Hepatic stellate cell (primary cell): ENCODE data around the gene DST.
"Not testable (repeated sequence)": the region's sequence is repeated elsewhere in the genome, so short reads cannot be mapped to it uniquely, and the experiment has no call there.

Source experiments
- DNase-seq: peaks from one replicate; pipeline ENCODE4 v3.0.0; 2011; ENCODE audit warnings: low spot score

DST gene

GRCh38 chr6:56515081-56515905 is 127.4 kb downstream of the DST start:
- DNase-seq: no peak

GRCh38 chr6:56514395-56514794 is 128.3 kb downstream of the DST start:
- no peak for DNase-seq

GRCh38 chr6:56513631-56514030 is 129.1 kb downstream of the DST start:
- DNase-seq: no peak

- DNase-seq: no peak
Measured at GRCh38 chr6:56511591-56511990, 131.1 kb downstream of the DST start.

- no peak for DNase-seq
Measured at GRCh38 chr6:56510984-56511531, 131.6 kb downstream of the DST start.

GRCh38 chr6:56509031-56509430 is 133.7 kb downstream of the DST start:
- DNase-seq: no peak

- no peak for DNase-seq
Measured at GRCh38 chr6:56507517-56507916, 135.2 kb downstream of the DST start.

- DNase-seq: no peak
Measured at GRCh38 chr6:56505512-56506260, 137.0 kb downstream of the DST start.

- DNase-seq: no peak
Measured at GRCh38 chr6:56501993-56502392, 140.7 kb downstream of the DST start.

- no peak for DNase-seq
Measured at GRCh38 chr6:56499095-56499494, 143.6 kb downstream of the DST start.

- DNase-seq: no peak
Measured at GRCh38 chr6:56497691-56498090, 145.0 kb downstream of the DST start.

- no peak for DNase-seq
Measured at GRCh38 chr6:56497240-56497639, 145.4 kb downstream of the DST start.

GRCh38 chr6:56496650-56497049 is 146.0 kb downstream of the DST start:
- not testable (repeated sequence) for DNase-seq

- DNase-seq: no peak
Measured at GRCh38 chr6:56495654-56496053, 147.0 kb downstream of the DST start.

- no peak for DNase-seq
Measured at GRCh38 chr6:56491606-56492328, 150.9 kb downstream of the DST start.

- no peak for DNase-seq
Measured at GRCh38 chr6:56490993-56491392, 151.7 kb downstream of the DST start.

GRCh38 chr6:56489559-56489958 is 153.1 kb downstream of the DST start:
- DNase-seq: no peak

GRCh38 chr6:56488281-56488680 is 154.4 kb downstream of the DST start:
- DNase-seq: no peak

GRCh38 chr6:56486681-56487080 is 156.0 kb downstream of the DST start:
- DNase-seq: no peak

- peak; percentile 7 for DNase-seq
Measured at GRCh38 chr6:56484669-56485068, 158.0 kb downstream of the DST start.

- peak; percentile 2 for DNase-seq
Measured at GRCh38 chr6:56483929-56484328, 158.8 kb downstream of the DST start.

GRCh38 chr6:56482525-56482924 is 160.2 kb downstream of the DST start:
- no peak for DNase-seq
